HepG2 (cell line): ENCODE data around the gene CHRNA3.

Source experiments
- JUNB ChIP-seq: sonication (generic); formaldehyde crosslinking; IDR thresholded peaks from 2 replicates; pipeline ENCODE4 v1.8.0; 2022; ENCODE audit warnings: missing genetic modification reagents, mild to moderate bottlenecking, borderline replicate concordance
- KDM1A ChIP-seq: IDR thresholded peaks from 2 replicates; pipeline ENCODE4 v1.6.1; 2016; ENCODE audit warnings: missing compliant biosample characterization
- POLR2A ChIP-seq, 2 experiments: IDR thresholded peaks; 2 replicates each; pipeline ENCODE4 v1.6.1; 2011; ENCODE audit warnings: low read depth in 2 of 2, low read length in 2 of 2, mild to moderate bottlenecking in 1 of 2, moderate library complexity in 1 of 2; ENCODE audit not compliant: insufficient read depth in 1 of 2
- RFXANK ChIP-seq: IDR thresholded peaks from 2 replicates; pipeline ENCODE4 v1.6.1; 2016
- TF ChIP-seq, protein P1 (sequence below): sonication (generic); formaldehyde crosslinking; IDR thresholded peaks from 2 replicates; pipeline ENCODE4 v1.4.0; 2020; ENCODE audit warnings: missing genetic modification reagents, borderline replicate concordance

GRCh38 chr15:78604420-78604819, 16.4 kb downstream of the CHRNA3 start:
- TF ChIP-seq POLR2A (IDR thresholded peaks at IDR 0.05; ENCODE audit: insufficient read depth in 1 of 2, low read depth in 2 of 2, low read length in 2 of 2) (no peak), KDM1A (no peak), RFXANK (CRISPR knock-in tag) (no peak), JUNB (CRISPR knock-in tag) (no peak)
- TF ChIP-seq, protein P1, sequence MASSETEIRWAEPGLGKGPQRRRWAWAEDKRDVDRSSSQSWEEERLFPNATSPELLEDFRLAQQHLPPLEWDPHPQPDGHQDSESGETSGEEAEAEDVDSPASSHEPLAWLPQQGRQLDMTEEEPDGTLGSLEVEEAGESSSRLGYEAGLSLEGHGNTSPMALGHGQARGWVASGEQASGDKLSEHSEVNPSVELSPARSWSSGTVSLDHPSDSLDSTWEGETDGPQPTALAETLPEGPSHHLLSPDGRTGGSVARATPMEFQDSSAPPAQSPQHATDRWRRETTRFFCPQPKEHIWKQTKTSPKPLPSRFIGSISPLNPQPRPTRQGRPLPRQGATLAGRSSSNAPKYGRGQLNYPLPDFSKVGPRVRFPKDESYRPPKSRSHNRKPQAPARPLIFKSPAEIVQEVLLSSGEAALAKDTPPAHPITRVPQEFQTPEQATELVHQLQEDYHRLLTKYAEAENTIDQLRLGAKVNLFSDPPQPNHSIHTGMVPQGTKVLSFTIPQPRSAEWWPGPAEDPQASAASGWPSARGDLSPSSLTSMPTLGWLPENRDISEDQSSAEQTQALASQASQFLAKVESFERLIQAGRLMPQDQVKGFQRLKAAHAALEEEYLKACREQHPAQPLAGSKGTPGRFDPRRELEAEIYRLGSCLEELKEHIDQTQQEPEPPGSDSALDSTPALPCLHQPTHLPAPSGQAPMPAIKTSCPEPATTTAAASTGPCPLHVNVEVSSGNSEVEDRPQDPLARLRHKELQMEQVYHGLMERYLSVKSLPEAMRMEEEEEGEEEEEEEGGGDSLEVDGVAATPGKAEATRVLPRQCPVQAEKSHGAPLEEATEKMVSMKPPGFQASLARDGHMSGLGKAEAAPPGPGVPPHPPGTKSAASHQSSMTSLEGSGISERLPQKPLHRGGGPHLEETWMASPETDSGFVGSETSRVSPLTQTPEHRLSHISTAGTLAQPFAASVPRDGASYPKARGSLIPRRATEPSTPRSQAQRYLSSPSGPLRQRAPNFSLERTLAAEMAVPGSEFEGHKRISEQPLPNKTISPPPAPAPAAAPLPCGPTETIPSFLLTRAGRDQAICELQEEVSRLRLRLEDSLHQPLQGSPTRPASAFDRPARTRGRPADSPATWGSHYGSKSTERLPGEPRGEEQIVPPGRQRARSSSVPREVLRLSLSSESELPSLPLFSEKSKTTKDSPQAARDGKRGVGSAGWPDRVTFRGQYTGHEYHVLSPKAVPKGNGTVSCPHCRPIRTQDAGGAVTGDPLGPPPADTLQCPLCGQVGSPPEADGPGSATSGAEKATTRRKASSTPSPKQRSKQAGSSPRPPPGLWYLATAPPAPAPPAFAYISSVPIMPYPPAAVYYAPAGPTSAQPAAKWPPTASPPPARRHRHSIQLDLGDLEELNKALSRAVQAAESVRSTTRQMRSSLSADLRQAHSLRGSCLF (CRISPR knock-in tag) = no peak
